ENCODE measurements around the gene TKTL2.

- no peak for TF ChIP-seq CTCF (conservative IDR thresholded peaks at IDR 0.05 in 1 of 2, IDR thresholded peaks at IDR 0.05 in 1 of 2; ENCODE audit: extremely low read depth in 1 of 2, insufficient read depth in 1 of 2, low read depth in 1 of 2, low read length in 2 of 2)
- TF ChIP-seq EZH2 (IDR thresholded peaks at IDR 0.05; ENCODE audit: borderline replicate concordance, low read length) = no peak
Measured at GRCh38 chr4:163489929-163490328, 16.4 kb upstream of the TKTL2 start.
